ENCODE measurements around the gene POM121. TPM values are rescaled to one million over a fixed set of nuclear protein-coding genes. Genes with fewer than 3 reads are reported as not detected.
"Not testable (repeated sequence)": the region's sequence is repeated elsewhere in the genome, so short reads cannot be mapped to it uniquely, and the experiment has no call there.

POM121 gene
- 79.0 and 80.2 TPM in 2 replicates for total RNA-seq (2021)
- long read RNA-seq, partial matches to known transcripts: 114 of 136 reads
- long read RNA-seq, other reads (novel, unspliced or antisense): 22 of 136 reads

DNA sequence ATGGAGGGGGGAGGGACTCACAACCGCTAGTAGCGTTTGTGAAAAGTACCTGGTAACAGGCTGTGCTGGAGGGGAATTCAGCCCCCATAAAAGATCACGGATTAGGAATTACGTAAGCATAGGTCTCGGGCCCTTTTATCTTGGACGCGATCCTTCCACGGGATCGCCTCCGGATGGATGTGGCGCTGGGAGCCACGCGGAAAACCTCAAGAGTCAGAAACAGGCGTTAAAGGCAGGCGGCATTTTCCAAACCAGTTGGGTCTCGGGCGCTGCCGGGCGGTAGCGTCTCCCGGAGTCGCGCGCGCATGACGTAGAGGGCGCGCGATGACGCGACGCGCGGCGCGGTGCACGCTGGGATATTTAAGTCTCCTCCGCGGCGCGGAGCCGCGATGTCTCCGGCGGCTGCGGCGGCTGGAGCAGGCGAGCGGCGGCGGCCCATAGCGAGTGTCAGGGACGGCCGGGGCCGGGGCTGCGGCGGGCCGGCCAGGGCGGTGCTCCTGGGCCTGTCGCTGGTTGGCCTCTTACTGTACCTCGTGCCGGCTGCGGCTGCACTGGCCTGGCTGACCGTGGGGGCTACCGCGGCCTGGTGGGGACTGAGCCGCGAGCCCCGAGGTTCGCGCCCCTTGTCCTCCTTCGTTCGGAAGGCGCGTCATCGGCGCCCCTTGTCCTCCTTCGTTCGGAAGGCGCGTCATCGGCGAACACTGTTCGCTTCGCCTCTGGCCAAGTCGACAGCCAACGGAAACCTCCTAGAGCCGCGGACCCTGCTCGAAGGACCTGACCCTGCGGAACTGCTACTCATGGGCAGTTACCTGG is at the start of gene POM121:
Gene POM121, plus strand, starts transcription at position 363 of the 813 bp plus-strand sequence. Its CDS starts 27 bp downstream, at position 390.
- Histone ChIP-seq H4K8ac (replicated peaks; ENCODE audit: insufficient read length, low read depth, low read length) (no peak within 1 kb of the TSS), H2AK5ac (ENCODE audit: insufficient read length, low read length) (no peak within 1 kb of the TSS), H3K79me2 (ENCODE audit: insufficient read depth, low read length) (no peaks in the 10 kb centered on the region; the same call in 1 of the 2 replicates), H4K20me1 (ENCODE audit: control insufficient read depth, insufficient read depth, insufficient read length) (no peaks in the 10 kb centered on the region), H3K27me3 (ENCODE audit: insufficient read depth, low read length) (no peaks in the 10 kb centered on the region), H3K18ac (ENCODE audit: insufficient read length, low read depth, low read length) (peak within 1 kb of the TSS; percentile 89), H3K9ac (ENCODE audit: extremely low read depth, insufficient read length, low read length) (peak within 1 kb of the TSS; percentile 97), H3K23ac (ENCODE audit: insufficient read length, low read depth, low read length) (no peak within 1 kb of the TSS), H3K9me3 (ENCODE audit: control insufficient read depth, low read depth, low read length) (no peaks in the 10 kb centered on the region), H4K5ac (ENCODE audit: insufficient read length, low read depth, low read length) (peak within 1 kb of the TSS; percentile 13), H3K14ac (ENCODE audit: insufficient read depth, low read length) (peak within 1 kb of the TSS; percentile 97), H3T11ph (ENCODE audit: low read length) (no peak within 1 kb of the TSS), H2AFZ (ENCODE audit: low read length) (no peak within 1 kb of the TSS), H4K91ac (ENCODE audit: insufficient read length, low read depth, low read length) (no peak within 1 kb of the TSS), H2BK12ac (ENCODE audit: insufficient read length, low read depth, low read length) (no peak within 1 kb of the TSS), H3K4ac (ENCODE audit: low read depth, low read length) (no peak within 1 kb of the TSS), H3K56ac (ENCODE audit: insufficient read length, low read depth, low read length) (no peak within 1 kb of the TSS), H3K79me1 (ENCODE audit: insufficient read depth, low read depth, low read length, poor library complexity, severe bottlenecking) (no peaks in the 10 kb centered on the region), H3K23me2 (ENCODE audit: insufficient read length, low read depth, low read length, poor library complexity, severe bottlenecking) (peaks cover 3% of the 10 kb centered on the region), H2BK20ac (ENCODE audit: low read depth, low read length, poor library complexity, severe bottlenecking) (no peak within 1 kb of the TSS), H2BK120ac (ENCODE audit: low read depth, low read length, poor library complexity, severe bottlenecking) (no peak within 1 kb of the TSS), H3K4me2 (ENCODE audit: insufficient read depth, insufficient read length, low read length) (peak within 1 kb of the TSS; percentile 77), H3K4me1 (ENCODE audit: insufficient read depth, low read length) (peaks cover 3% of the 10 kb centered on the region; the same call in 1 of the 2 replicates), H3K27ac (ENCODE audit: insufficient read length, low read depth, low read length) (peak within 1 kb of the TSS; percentile 70), H2BK5ac (ENCODE audit: insufficient read length, low read length) (no peak within 1 kb of the TSS), H2BK15ac (ENCODE audit: low read depth, low read length) (no peak within 1 kb of the TSS)
- TF ChIP-seq CTCF (conservative IDR thresholded peaks at IDR 0.05): no peak
- H3K27me3 Mint-ChIP-seq (ENCODE audit: low read depth): no peaks in the 10 kb centered on the region
- H3K36me3 Mint-ChIP-seq (ENCODE audit: insufficient read depth in 1 of 3, low read depth in 3 of 3): peaks cover 23 to 44% (median 39%) of the 10 kb centered on the region in 3 experiments; a peak in 6 of 7 replicates
- H3K27ac Mint-ChIP-seq: peak within 1 kb of the TSS; percentile 100
- peaks cover 7 to 11% of the 10 kb centered on the region in 2 experiments; a peak in 3 of 4 replicates for H3K4me1 Mint-ChIP-seq
- no CpG with 5 or more reads among the region's 91 CpGs for WGBS (ENCODE audit: extremely low coverage, insufficient read length, low lambda C conversion rate)
- H3K9me3 Mint-ChIP-seq: no peaks in the 10 kb centered on the region; a peak in 1 of 5 replicates
- peak within 1 kb of the TSS; percentile 99 for H3K4me3 Mint-ChIP-seq
- DNase-seq: peak; percentile 82

GRCh38 chr7:72879079-72879736 is 45.7 kb upstream of the POM121 start:
- not testable (repeated sequence) for H2BK20ac ChIP-seq (ENCODE audit: low read depth, low read length, poor library complexity, severe bottlenecking); H3K4ac ChIP-seq (ENCODE audit: low read depth, low read length); H3K79me1 ChIP-seq (ENCODE audit: insufficient read depth, low read depth, low read length, poor library complexity, severe bottlenecking); H2AFZ ChIP-seq (ENCODE audit: low read length); H4K8ac ChIP-seq (replicated peaks; ENCODE audit: insufficient read length, low read depth, low read length); H3T11ph ChIP-seq (ENCODE audit: low read length); H3K4me1 ChIP-seq (ENCODE audit: insufficient read depth, low read length); H2BK5ac ChIP-seq (ENCODE audit: insufficient read length, low read length); H4K20me1 ChIP-seq (ENCODE audit: control insufficient read depth, insufficient read depth, insufficient read length); H2BK120ac ChIP-seq (ENCODE audit: low read depth, low read length, poor library complexity, severe bottlenecking); H2BK15ac ChIP-seq (ENCODE audit: low read depth, low read length); H3K27me3 ChIP-seq (ENCODE audit: insufficient read depth, low read length); H3K4me1 Mint-ChIP-seq; H3K23me2 ChIP-seq (ENCODE audit: insufficient read length, low read depth, low read length, poor library complexity, severe bottlenecking); H3K14ac ChIP-seq (ENCODE audit: insufficient read depth, low read length); H3K9me3 Mint-ChIP-seq; H3K9me3 ChIP-seq (ENCODE audit: control insufficient read depth, low read depth, low read length); H3K27me3 Mint-ChIP-seq (ENCODE audit: low read depth); H3K23ac ChIP-seq (ENCODE audit: insufficient read length, low read depth, low read length); H3K9ac ChIP-seq (ENCODE audit: extremely low read depth, insufficient read length, low read length); H3K79me2 ChIP-seq (ENCODE audit: insufficient read depth, low read length); H2AK5ac ChIP-seq (ENCODE audit: insufficient read length, low read length); H3K18ac ChIP-seq (ENCODE audit: insufficient read length, low read depth, low read length); H3K56ac ChIP-seq (ENCODE audit: insufficient read length, low read depth, low read length); H3K27ac ChIP-seq (ENCODE audit: insufficient read length, low read depth, low read length); H3K4me2 ChIP-seq (ENCODE audit: insufficient read depth, insufficient read length, low read length); H4K91ac ChIP-seq (ENCODE audit: insufficient read length, low read depth, low read length); H2BK12ac ChIP-seq (ENCODE audit: insufficient read length, low read depth, low read length); H4K5ac ChIP-seq (ENCODE audit: insufficient read length, low read depth, low read length)
- Mint-ChIP-seq H3K27ac (0 out of 7 replicates have a peak overlapping the region, but pooled peaks of 1 of the 3 experiments have one; percentile 40), H3K4me3 (peak overlapping the region; percentile 97 to 98), H3K36me3 (ENCODE audit: insufficient read depth in 1 of 3, low read depth in 3 of 3) (peaks cover 17 to 20% (median 19%) of the 10 kb centered on the region in 3 experiments; a peak in 6 of 7 replicates)
- DNase-seq: peak; percentile 93
- no CpG with 5 or more reads among the region's 59 CpGs for WGBS (ENCODE audit: extremely low coverage, insufficient read length, low lambda C conversion rate)
